ENCODE measurements around the gene GALK2. TPM values are rescaled to one million over a fixed set of nuclear protein-coding genes. Genes with fewer than 3 reads are reported as not detected.

GALK2 gene
- polyA plus RNA-seq, 1 donor (not counting 4 experiments of a cell fraction or from before 2014, with no cell fraction given): 29.7 TPM

- Histone ChIP-seq H3K9me1 (ENCODE audit: control insufficient read depth, extremely low read depth, insufficient read depth, low read length) (no peaks in the 10 kb centered on the region), H3K9me3 (ENCODE audit: control insufficient read depth, low read depth, low read length) (no peaks in the 10 kb centered on the region), H3K4me1 (ENCODE audit: control insufficient read depth, extremely low read depth, insufficient read depth, low read length) (no peaks in the 10 kb centered on the region), H3K4me3 (ENCODE audit: control insufficient read depth in 2 of 3, extremely low read depth in 1 of 3, insufficient read depth in 2 of 3, low read depth in 1 of 3, low read length in 3 of 3) (no peak overlapping the region), H3K36me3 (ENCODE audit: control insufficient read depth in 2 of 2, extremely low read depth in 1 of 2, insufficient read depth in 2 of 2, low read length in 2 of 2) (peaks cover 2 to 5% of the 10 kb centered on the region in 2 experiments), H3K9ac (ENCODE audit: control insufficient read depth, extremely low read depth, insufficient read depth, low read length) (no peak overlapping the region), H3K27ac (ENCODE audit: control insufficient read depth, insufficient read depth, low read length) (no peak overlapping the region), H4K20me1 (ENCODE audit: control insufficient read depth, extremely low read depth, insufficient read depth, low read length) (no peaks in the 10 kb centered on the region), H3K27me3 (ENCODE audit: control insufficient read depth, extremely low read depth, insufficient read depth, low read length) (no peaks in the 10 kb centered on the region), H3K4me2 (ENCODE audit: control insufficient read depth, extremely low read depth, insufficient read depth, low read depth, low read length) (no peak overlapping the region), H3K79me2 (ENCODE audit: control insufficient read depth, insufficient read depth, low read length) (no peaks in the 10 kb centered on the region), H2AFZ (ENCODE audit: control insufficient read depth, low read length) (no peak overlapping the region)
- dilution Hi-C loops (cut with MboI; ENCODE audit: extremely low pct_ligation_motif_present, low sequenced_read_pairs): no loop called here
- TF ChIP-seq CTCF (optimal IDR thresholded peaks at IDR 0.05 in 1 of 3, IDR thresholded peaks at IDR 0.05 in 1 of 3, conservative IDR thresholded peaks at IDR 0.05 in 1 of 3; ENCODE audit: extremely low read depth in 1 of 3, insufficient read depth in 2 of 3, low read length in 3 of 3): no peak
- no peak for TF ChIP-seq EZH2 (IDR thresholded peaks at IDR 0.05; ENCODE audit: low read length)
- FAIRE-seq (no peak), DNase-seq (ENCODE audit: low read depth, low spot score) (no peak)
These were observed 153.2 kb downstream of the GALK2 start for GRCh38 chr15:49323207-49323606.

- Histone ChIP-seq H3K4me2 (ENCODE audit: control insufficient read depth, extremely low read depth, insufficient read depth, low read depth, low read length) (no peak overlapping the region), H4K20me1 (ENCODE audit: control insufficient read depth, extremely low read depth, insufficient read depth, low read length) (no peaks in the 10 kb centered on the region), H3K79me2 (ENCODE audit: control insufficient read depth, insufficient read depth, low read length) (no peaks in the 10 kb centered on the region), H3K4me1 (ENCODE audit: control insufficient read depth, extremely low read depth, insufficient read depth, low read length) (no peaks in the 10 kb centered on the region), H3K27ac (ENCODE audit: control insufficient read depth, insufficient read depth, low read length) (no peak overlapping the region), H3K4me3 (ENCODE audit: control insufficient read depth in 2 of 3, extremely low read depth in 1 of 3, insufficient read depth in 2 of 3, low read depth in 1 of 3, low read length in 3 of 3) (no peak overlapping the region), H3K9me3 (ENCODE audit: control insufficient read depth, low read depth, low read length) (no peaks in the 10 kb centered on the region), H3K27me3 (ENCODE audit: control insufficient read depth, extremely low read depth, insufficient read depth, low read length) (no peaks in the 10 kb centered on the region), H3K9ac (ENCODE audit: control insufficient read depth, extremely low read depth, insufficient read depth, low read length) (no peak overlapping the region), H3K9me1 (ENCODE audit: control insufficient read depth, extremely low read depth, insufficient read depth, low read length) (no peaks in the 10 kb centered on the region), H2AFZ (ENCODE audit: control insufficient read depth, low read length) (no peak overlapping the region), H3K36me3 (ENCODE audit: control insufficient read depth in 2 of 2, extremely low read depth in 1 of 2, insufficient read depth in 2 of 2, low read length in 2 of 2) (no peaks in the 10 kb centered on the region)
- DNase-seq (ENCODE audit: low read depth, low spot score) (no peak), FAIRE-seq (no peak)
- no peak for TF ChIP-seq CTCF (optimal IDR thresholded peaks at IDR 0.05 in 1 of 3, IDR thresholded peaks at IDR 0.05 in 1 of 3, conservative IDR thresholded peaks at IDR 0.05 in 1 of 3; ENCODE audit: extremely low read depth in 1 of 3, insufficient read depth in 2 of 3, low read length in 3 of 3)
- no peak for TF ChIP-seq EZH2 (IDR thresholded peaks at IDR 0.05; ENCODE audit: low read length)
- dilution Hi-C loops (cut with MboI; ENCODE audit: extremely low pct_ligation_motif_present, low sequenced_read_pairs): no loop called here
These were observed 157.9 kb downstream of the GALK2 start for GRCh38 chr15:49327927-49328326.

Measured in keratinocyte (primary cell).